Activated naive CD4-positive, alpha-beta T cell treated with anti-CD3 and anti-CD28 coated beads for 36 hours (primary cell): ENCODE measurements around the gene MYO1A. TPM values are rescaled to one million over a fixed set of nuclear protein-coding genes. Genes with fewer than 3 reads are reported as not detected.
A peak's percentile ranks its signal among the peaks of the same experiment; 100 is the strongest.
"Not testable (repeated sequence)": the region's sequence is repeated elsewhere in the genome, so short reads cannot be mapped to it uniquely, and the experiment has no call there.

ENCODE experiments used
- CTCF ChIA-PET: fragments of 350-600 bp; sonication (Branson Sonifier 250); formaldehyde crosslinking; loops from one replicate; lab custom pipeline; 2021; ENCODE audit warnings: antibody characterized with exemption; lab: Charles Lee
- DNase-seq: peaks from one replicate; pipeline ENCODE4 v3.0.0-alpha.2; 2020
- H3K27ac Mint-ChIP-seq: one replicate; pipeline ENCODE4 v1.8.0; 2021; ENCODE audit warnings: mild to moderate bottlenecking, mixed read lengths
- H3K27me3 Mint-ChIP-seq: one replicate; pipeline ENCODE4 v1.8.0; 2021; ENCODE audit warnings: low read depth, mixed read lengths
- H3K36me3 Mint-ChIP-seq: one replicate; pipeline ENCODE4 v1.8.0; 2021; ENCODE audit warnings: low read depth, mixed read lengths
- H3K4me1 Mint-ChIP-seq: one replicate; pipeline ENCODE4 v1.8.0; 2021; ENCODE audit warnings: low read depth, mixed read lengths
- H3K4me3 Mint-ChIP-seq: one replicate; pipeline ENCODE4 v1.8.0; 2021; ENCODE audit warnings: mild to moderate bottlenecking, moderate library complexity, mixed read lengths
- H3K9me3 Mint-ChIP-seq: one replicate; pipeline ENCODE4 v1.8.0; 2021; ENCODE audit warnings: mixed read lengths
- intact Hi-C: fragments of 100-400 bp; cut with micrococcal nuclease; formaldehyde crosslinking; loops from one replicate; pipeline ENCODE4 v1.15.1; 2023
- total RNA-seq, 2 experiments: library from RNA; stranded (reverse); gene quantifications; one replicate each; pipeline ENCODE4 v1.2.3, GENCODE V29; 2021

MYO1A gene
- total RNA-seq, 2 experiments from 2014 or later, result 1.4 to 1.5 TPM

DNA sequence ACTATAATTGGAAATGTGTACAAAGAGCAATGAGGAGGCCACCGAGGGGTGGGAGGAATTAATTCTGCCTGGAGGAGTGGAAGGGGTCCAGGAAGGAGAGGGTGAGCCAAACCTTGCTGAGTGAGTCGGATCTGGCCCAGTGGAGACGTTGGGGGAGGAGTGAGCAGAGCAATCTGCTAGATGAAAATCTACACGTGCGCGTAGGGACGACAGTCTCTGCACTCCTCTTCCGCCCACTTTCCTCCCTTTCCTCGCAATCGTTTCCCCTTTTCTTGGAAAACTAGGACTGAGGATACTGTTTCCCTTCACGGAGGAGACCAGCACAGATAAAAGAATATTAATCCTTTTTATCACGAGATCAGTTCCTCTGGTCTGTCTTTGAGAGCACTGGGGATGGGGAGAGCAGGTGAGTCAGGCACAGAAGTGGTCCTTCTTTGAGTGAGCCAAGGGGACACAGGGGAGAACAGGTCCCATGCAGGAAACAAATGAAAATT lies 36.1 kb upstream of the MYO1A start:
- H3K4me3 Mint-ChIP-seq, result peak overlapping the region; percentile 91
- no peaks in the 10 kb centered on the region for H3K9me3 Mint-ChIP-seq
- H3K27me3 Mint-ChIP-seq, result no peaks in the 10 kb centered on the region
- peaks cover 35% of the 10 kb centered on the region for H3K4me1 Mint-ChIP-seq
- intact Hi-C loops, result loop anchor here (2.0 to 5.0 kb wide), 4 partner anchors 334 to 449 kb away; partner anchors contain the start of genes ARHGAP9, DDIT3 and PRIM1
- DNase-seq, result peak; percentile 67
- H3K27ac Mint-ChIP-seq, result peak overlapping the region; percentile 99
- H3K36me3 Mint-ChIP-seq, result peaks cover 11% of the 10 kb centered on the region
- CTCF ChIA-PET, result no interaction called here

GRCh38 chr12:57080855-57081254 lies 30.9 kb upstream of the MYO1A start:
- CTCF ChIA-PET, result interaction anchor here (0.7 to 15.2 kb wide), 3 partner anchors 10 to 79 kb away, joined by 3 to 292 read pairs (median 10); partner anchors contain the start of gene NAB2
- no peaks in the 10 kb centered on the region for H3K9me3 Mint-ChIP-seq
- H3K4me1 Mint-ChIP-seq, result peaks cover 41% of the 10 kb centered on the region
- no peak overlapping the region for H3K4me3 Mint-ChIP-seq
- H3K36me3 Mint-ChIP-seq, result peaks cover 20% of the 10 kb centered on the region
- H3K27me3 Mint-ChIP-seq, result no peaks in the 10 kb centered on the region
- DNase-seq, result no peak
- intact Hi-C loops, result no loop called here
- H3K27ac Mint-ChIP-seq, result no peak overlapping the region

GRCh38 chr12:57079821-57080220 lies 29.9 kb upstream of the MYO1A start:
- peak overlapping the region; percentile 3 for H3K4me3 Mint-ChIP-seq
- no peak for DNase-seq
- H3K27ac Mint-ChIP-seq, result peak overlapping the region; percentile 98
- intact Hi-C loops, result loop anchor here (1.0 to 10.0 kb wide), 5 partner anchors 353 to 745 kb away; partner anchors contain the start of genes DDIT3, IL23A, NACA and PAN2
- no peaks in the 10 kb centered on the region for H3K9me3 Mint-ChIP-seq
- peaks cover 31% of the 10 kb centered on the region for H3K4me1 Mint-ChIP-seq
- peaks cover 21% of the 10 kb centered on the region for H3K36me3 Mint-ChIP-seq
- no peaks in the 10 kb centered on the region for H3K27me3 Mint-ChIP-seq
- CTCF ChIA-PET, result interaction anchor here (0.6 to 15.2 kb wide), 12 partner anchors 9 to 102 kb away, joined by 3 to 292 read pairs (median 4); partner anchors contain the start of genes NAB2 and STAT6

- peak; percentile 98 for DNase-seq
Observed at GRCh38 chr12:57078519-57079404, 28.8 kb upstream of the MYO1A start, which contains the start of gene NEMP1. Gene NEMP1, minus strand, starts transcription at chr12:57078791. Its CDS starts 46 bp downstream, at chr12:57078745.

GRCh38 chr12:57073566-57074450 lies 23.9 kb upstream of the MYO1A start:
- Mint-ChIP-seq H3K4me1 (peaks cover 54% of the 10 kb centered on the region), H3K36me3 (peaks cover 57% of the 10 kb centered on the region)
- CTCF ChIA-PET, result interaction anchor here (0.6 to 15.2 kb wide), 8 partner anchors 9 to 387 kb away, joined by 3 to 292 read pairs (median 6); partner anchors contain the start of genes LRP1, NAB2 and STAT6
- not testable (repeated sequence) for DNase-seq, H3K27me3 Mint-ChIP-seq, H3K4me3 Mint-ChIP-seq, H3K27ac Mint-ChIP-seq, H3K9me3 Mint-ChIP-seq
- intact Hi-C loops, result loop anchor here (10.0 kb wide), 1 partner anchor 739 kb away; the partner anchor contains the start of genes IL23A and PAN2

More at GRCh38 chr12:57078519-57079404, 28.8 kb upstream of the MYO1A start, which contains the start of gene NEMP1:
- H3K9me3 Mint-ChIP-seq, result no peaks in the 10 kb centered on the region
- H3K36me3 Mint-ChIP-seq, result peaks cover 27% of the 10 kb centered on the region
- H3K4me1 Mint-ChIP-seq, result peaks cover 37% of the 10 kb centered on the region
- intact Hi-C loops, result loop anchor here (1.0 to 10.0 kb wide), 9 partner anchors 9 to 744 kb away; partner anchors contain the start of genes DDIT3, IL23A, NACA and PAN2
- peak within 1 kb of the TSS; percentile 98 for H3K27ac Mint-ChIP-seq
- no peaks in the 10 kb centered on the region for H3K27me3 Mint-ChIP-seq
- CTCF ChIA-PET, result interaction anchor here (0.9 to 15.2 kb wide), 12 partner anchors 10 to 103 kb away, joined by 3 to 292 read pairs (median 4); partner anchors contain the start of genes NAB2 and STAT6
- peak within 1 kb of the TSS; percentile 99 for H3K4me3 Mint-ChIP-seq

DNA sequence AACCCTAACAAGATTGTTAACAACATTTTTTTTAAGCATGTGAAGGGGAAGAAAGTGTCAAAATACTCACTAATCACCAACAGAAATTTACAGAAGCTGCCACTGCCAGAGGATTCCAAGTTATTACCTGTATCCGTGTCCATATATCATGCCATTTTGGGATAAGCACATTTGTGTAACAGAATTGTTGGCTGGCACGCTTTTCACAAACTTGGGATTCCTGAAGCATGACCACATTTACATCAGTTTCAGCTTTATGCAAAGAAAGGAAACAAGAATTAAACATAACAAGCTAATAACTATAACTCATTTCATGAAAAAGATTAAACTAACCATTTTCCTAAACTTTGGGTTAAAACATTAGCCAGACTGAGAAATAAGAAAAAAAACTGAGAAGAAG lies 22.7 kb upstream of the MYO1A start:
- intact Hi-C loops, result loop anchor here (10.0 kb wide), 1 partner anchor 738 kb away; the partner anchor contains the start of genes IL23A and PAN2
- H3K27me3 Mint-ChIP-seq, result no peaks in the 10 kb centered on the region
- H3K4me1 Mint-ChIP-seq, result peaks cover 61% of the 10 kb centered on the region
- H3K9me3 Mint-ChIP-seq, result no peaks in the 10 kb centered on the region
- H3K36me3 Mint-ChIP-seq, result peaks cover 60% of the 10 kb centered on the region
- no peak overlapping the region for H3K4me3 Mint-ChIP-seq
- CTCF ChIA-PET, result interaction anchor here (0.6 to 15.2 kb wide), 6 partner anchors 7 to 62 kb away, joined by 3 to 292 read pairs (median 12); partner anchors contain the start of genes NAB2 and STAT6
- H3K27ac Mint-ChIP-seq, result peak overlapping the region; percentile 14
- DNase-seq, result no peak

GRCh38 chr12:57069523-57069922 lies 19.6 kb upstream of the MYO1A start:
- H3K4me1 Mint-ChIP-seq, result peaks cover 71% of the 10 kb centered on the region
- H3K27ac Mint-ChIP-seq, result peak overlapping the region; percentile 93
- no peaks in the 10 kb centered on the region for H3K27me3 Mint-ChIP-seq
- peaks cover 64% of the 10 kb centered on the region for H3K36me3 Mint-ChIP-seq
- peaks cover 3% of the 10 kb centered on the region for H3K9me3 Mint-ChIP-seq
- intact Hi-C loops, result loop anchor here (1.0 to 5.0 kb wide), 6 partner anchors 9 to 173 kb away; partner anchors contain the start of gene NEMP1
- peak; percentile 76 for DNase-seq
- CTCF ChIA-PET, result interaction anchor here (0.6 to 15.2 kb wide), 22 partner anchors 8 to 114 kb away, joined by 3 to 292 read pairs (median 5); partner anchors contain the start of genes NAB2, NEMP1 and STAT6
- H3K4me3 Mint-ChIP-seq, result peak overlapping the region; percentile 23

- H3K4me3 Mint-ChIP-seq, result no peak overlapping the region
- no peaks in the 10 kb centered on the region for H3K27me3 Mint-ChIP-seq
- CTCF ChIA-PET, result interaction anchor here (0.6 to 11.9 kb wide), 10 partner anchors 8 to 59 kb away, joined by 3 to 271 read pairs (median 7); partner anchors contain the start of genes NEMP1, STAT6 and ZBTB39
- H3K4me1 Mint-ChIP-seq, result peaks cover 82% of the 10 kb centered on the region
- H3K36me3 Mint-ChIP-seq, result peaks cover 69% of the 10 kb centered on the region
- intact Hi-C loops, result loop anchor here (5.0 kb wide), 1 partner anchor 176 kb away; no protein-coding TSS in a partner anchor
- peak overlapping the region; percentile 96 for H3K27ac Mint-ChIP-seq
- peaks cover 3% of the 10 kb centered on the region for H3K9me3 Mint-ChIP-seq
- DNase-seq, result no peak
Observed at GRCh38 chr12:57066245-57066644, 16.3 kb upstream of the MYO1A start.

- peak; percentile 81 for DNase-seq
- H3K36me3 Mint-ChIP-seq, result peaks cover 64% of the 10 kb centered on the region
- CTCF ChIA-PET, result interaction anchor here (1.1 to 11.9 kb wide), 10 partner anchors 10 to 60 kb away, joined by 3 to 271 read pairs (median 14); partner anchors contain the start of genes NEMP1, STAT6, TAC3 and ZBTB39
- peaks cover 66% of the 10 kb centered on the region for H3K4me1 Mint-ChIP-seq
- intact Hi-C loops, result loop anchor here (1.0 to 5.0 kb wide), 6 partner anchors 14 to 427 kb away; partner anchors contain the start of gene NEMP1
- H3K4me3 Mint-ChIP-seq, result peak overlapping the region; percentile 68
- H3K27ac Mint-ChIP-seq, result peak overlapping the region; percentile 96
- H3K27me3 Mint-ChIP-seq, result no peaks in the 10 kb centered on the region
- H3K9me3 Mint-ChIP-seq, result peaks cover 3% of the 10 kb centered on the region
Observed at GRCh38 chr12:57063991-57064685, 14.2 kb upstream of the MYO1A start.

DNA sequence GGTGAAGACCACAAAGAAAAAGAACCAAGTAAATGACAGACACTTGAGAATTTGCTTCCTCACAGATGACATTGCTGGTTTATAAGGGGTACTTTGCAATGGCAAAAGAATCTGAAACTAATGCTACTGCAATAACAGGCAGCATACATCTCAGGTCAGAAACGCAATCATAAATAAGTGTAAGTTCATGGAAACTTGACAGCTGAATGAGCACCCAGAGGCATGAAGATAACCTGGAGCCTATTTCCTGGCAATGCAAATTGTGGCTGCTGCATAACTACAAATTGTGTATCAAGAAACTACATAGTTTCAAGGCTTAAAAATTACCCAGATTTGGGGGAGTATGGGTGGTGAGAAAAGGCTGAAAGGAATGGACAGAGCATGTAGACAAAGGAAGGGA lies 8.5 kb upstream of the MYO1A start:
- Mint-ChIP-seq H3K27me3 (no peaks in the 10 kb centered on the region), H3K9me3 (no peaks in the 10 kb centered on the region), H3K4me1 (peaks cover 37% of the 10 kb centered on the region), H3K4me3 (no peak overlapping the region), H3K27ac (peak overlapping the region; percentile 17), H3K36me3 (peaks cover 63% of the 10 kb centered on the region)
- CTCF ChIA-PET, result interaction anchor here (1.6 to 11.9 kb wide), 3 partner anchors 24 to 124 kb away, joined by 4 to 271 read pairs (median 88); partner anchors contain the start of gene ZBTB39
- no peak for DNase-seq
- intact Hi-C loops, result no loop called here
